ENCODE measurements around the gene HLCS.

DNA sequence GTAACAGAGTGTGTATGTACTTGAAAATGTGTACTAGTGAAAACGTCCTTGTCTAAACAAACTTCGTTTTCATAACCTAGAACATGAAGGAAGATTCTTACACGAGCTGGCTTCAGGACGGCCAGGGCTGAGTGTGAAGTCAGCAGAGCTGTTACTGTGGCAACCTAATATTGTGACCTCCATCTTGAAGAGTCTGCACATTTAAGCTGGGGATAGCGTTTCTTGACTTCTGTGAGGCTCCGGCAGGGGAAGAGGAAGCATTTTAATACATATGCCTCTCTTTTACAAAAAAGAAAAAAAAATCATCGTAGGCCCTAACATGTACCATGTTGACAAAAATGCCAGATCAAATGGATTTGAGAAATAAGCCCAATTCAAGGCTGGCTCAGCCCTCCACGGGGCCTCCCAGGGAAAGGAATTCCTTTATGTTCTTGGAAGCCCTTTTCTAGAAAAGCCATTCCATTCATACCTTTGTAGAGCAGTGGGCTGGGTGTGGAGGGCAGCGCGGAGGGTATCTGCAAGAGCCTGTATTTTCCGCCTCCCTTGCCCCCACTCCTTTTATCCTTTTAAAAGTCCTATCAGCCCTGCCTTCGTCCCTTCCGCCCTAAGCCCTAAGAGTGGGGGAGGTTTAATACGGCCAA, 216.4 kb downstream of the HLCS start:
- TF ChIP-seq CTCF (IDR thresholded peaks at IDR 0.05) (no peak), FOXJ3 (CRISPR knock-in tag; IDR thresholded peaks at IDR 0.05) (no peak), PBX3 (IDR thresholded peaks at IDR 0.05) (no peak), POLR2AphosphoS5 (IDR thresholded peaks at IDR 0.05; ENCODE audit: low read depth, low read length) (no peak)
